Activated CD8-positive, alpha-beta memory T cell treated with anti-CD3 and anti-CD28 coated beads, Interleukin-2, amount 50 U/mL, for 24 hours (primary cell): ENCODE results near the gene PAM16.

Source experiments
- DNase-seq: peaks from one replicate; pipeline ENCODE4 v3.0.0-alpha.2; 2020; ENCODE audit errors: extremely low read depth

Gene PAM16

DNA sequence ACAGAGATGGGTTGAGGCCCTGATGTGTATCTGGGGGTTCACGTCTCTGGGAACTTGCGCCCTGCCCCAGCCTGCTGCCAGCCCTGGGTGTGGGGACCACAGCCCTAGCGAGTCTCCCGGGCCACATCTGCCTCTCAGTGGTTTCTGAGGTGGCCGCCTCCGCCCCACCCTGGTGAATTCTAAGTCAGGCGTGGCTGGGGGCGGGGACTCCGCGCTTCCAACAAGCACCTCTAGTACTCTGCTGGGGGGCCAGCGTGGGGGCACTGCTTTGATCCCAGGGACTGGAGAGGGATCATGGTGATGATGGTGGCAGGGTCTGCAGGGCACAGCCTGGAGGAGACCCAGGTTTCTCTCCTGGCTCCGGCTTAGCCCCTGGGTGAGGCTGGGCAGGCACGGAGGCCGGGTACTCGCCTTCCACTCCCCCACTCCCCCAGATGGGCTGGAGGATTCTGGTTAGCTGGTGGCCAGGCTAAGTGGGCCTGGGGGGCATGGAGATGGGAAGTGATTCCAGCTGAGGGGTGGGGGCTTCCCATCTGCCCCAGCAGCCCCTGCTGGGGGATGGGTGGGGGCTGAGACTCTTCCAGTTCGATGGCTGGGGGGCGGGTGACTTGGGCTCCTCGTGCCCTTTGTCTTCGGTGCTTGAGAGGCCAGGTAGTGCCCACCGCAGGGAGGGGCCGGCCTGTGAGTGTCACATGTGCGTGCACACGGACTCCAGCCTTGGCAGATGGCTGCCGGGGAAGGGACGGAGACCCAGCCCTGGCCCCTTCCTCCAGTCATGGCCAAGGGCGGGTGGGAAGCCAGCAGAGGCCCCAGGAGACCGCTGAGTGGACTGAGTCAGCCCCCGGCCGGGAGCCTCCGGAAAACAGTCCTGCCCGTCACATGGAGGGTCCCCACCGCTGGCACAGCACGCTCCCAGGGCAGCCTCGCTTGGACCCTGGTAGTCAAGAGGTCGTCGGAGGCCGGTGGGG is 31.4 kb downstream of the PAM16 start:
- no peak for DNase-seq

DNA sequence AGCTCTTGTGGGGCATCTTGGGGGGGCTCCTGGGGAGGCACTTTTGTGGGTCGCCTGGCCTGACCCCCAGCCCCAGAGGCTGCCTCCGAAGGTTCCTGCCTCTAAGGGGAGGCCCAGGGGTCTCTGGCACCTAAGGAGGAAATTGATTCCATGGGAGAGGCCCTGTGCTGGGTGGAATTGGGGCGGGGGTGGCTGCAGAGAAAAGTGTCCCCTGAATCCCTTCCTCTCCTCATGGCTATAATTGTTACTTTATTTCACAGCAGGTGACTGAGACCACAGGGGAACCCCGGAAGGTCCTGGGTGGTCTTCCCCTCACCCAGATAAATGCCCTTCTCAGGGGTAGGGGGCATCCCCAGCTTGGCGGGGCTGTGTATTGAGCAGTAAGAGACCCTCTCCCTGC is 32.2 kb downstream of the PAM16 start:
- no peak for DNase-seq

DNA sequence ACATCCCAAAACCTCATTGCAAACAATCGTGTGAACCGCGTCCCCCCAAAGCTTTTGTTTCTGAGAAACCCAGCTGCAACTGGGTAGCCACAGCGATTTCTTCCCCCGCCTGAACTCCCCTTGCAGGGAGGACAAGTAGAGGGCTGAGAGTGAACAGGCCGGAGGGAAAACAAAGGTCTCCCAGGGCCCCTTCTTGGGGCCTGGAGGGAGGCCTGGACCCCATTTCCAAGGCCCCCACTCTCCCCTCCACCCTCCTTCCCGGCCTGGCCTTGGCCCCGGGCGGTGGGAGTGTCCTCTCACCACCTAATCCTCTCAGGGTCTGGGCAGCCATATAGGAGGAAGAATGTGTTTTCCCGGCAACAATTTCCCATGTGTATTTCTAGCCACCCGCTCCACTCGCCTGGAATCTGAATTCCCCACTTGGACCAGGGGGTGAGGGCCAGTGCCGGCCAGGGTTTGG is 32.6 kb downstream of the PAM16 start:
- no peak for DNase-seq

DNA sequence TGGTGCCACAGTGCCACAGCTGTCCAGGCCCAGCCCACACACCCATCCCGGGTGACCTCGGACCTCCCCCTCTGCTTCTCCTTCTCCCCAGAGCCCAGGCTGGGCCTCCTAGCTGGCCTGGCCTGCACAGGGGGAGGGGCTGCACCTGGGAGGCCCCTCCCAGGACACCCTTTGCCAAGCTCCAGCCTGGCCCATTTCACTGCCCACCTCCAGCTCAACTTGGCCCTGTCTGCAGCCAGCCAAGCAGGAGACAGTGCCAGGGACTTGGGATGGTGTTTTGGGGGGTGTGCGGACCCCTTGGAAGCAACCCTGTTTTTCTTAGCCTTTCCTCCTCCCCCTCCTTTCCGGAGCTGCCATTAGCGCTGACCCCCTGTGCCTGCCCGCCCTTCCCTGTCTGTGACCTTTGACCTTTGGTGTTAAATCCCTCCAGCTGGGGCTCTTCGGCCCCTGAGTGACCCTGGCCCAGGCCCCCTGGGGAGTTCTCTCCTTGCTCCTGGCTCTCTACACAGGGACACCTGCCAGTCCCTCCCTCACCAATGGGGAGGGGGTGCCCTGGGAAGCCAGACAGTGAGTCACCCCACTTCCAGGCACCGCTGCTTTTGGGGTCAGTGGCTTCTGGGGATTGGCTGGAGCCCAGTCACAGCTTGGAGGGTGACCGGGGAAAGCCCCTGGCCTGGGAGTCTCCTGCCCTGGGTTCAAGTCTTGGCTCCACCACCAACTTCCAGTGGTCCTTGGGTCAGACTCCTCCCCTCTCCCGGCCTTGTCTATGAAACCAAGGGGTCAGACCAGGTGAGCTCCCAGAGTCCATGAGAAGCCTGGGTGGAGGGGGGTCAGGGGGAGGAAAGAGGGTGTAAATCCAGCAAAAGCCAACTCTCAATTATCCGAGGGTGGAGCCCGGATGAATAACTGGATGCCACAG is 33.3 kb downstream of the PAM16 start:
- no peak for DNase-seq

DNA sequence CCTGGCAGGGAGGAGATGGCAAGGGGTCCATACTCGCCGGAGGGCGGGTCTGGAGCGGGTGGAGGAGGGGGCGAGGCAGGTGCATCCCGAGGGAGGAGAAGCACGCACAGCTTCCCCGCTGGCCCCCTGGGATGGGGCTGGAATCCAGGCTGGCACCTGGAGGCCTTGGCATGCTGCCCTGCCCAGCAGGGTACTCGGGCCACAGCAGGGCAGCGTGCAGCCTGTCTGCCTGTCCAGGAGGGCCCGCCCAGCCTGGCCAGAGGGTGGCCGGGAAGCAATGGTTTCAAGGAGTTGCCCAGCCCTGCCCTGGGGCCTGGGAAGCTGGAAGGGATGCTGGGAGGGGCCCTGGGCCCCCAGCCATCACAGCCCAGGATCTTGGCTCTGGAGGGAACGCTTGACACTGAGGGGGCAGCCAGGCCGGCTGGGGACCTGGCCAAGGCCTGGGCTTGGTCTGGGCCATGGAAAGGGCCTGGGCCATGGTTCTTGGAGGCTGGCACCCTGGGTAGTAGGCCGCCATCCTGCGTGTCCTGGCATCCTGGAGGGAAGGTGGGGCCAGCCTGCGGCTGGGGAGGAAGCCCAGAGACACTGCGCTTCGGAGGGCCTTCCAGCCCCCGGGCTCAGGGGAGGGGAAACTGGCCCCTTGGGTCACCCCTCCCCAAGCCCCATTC is 34.1 kb downstream of the PAM16 start:
- no peak for DNase-seq

DNA sequence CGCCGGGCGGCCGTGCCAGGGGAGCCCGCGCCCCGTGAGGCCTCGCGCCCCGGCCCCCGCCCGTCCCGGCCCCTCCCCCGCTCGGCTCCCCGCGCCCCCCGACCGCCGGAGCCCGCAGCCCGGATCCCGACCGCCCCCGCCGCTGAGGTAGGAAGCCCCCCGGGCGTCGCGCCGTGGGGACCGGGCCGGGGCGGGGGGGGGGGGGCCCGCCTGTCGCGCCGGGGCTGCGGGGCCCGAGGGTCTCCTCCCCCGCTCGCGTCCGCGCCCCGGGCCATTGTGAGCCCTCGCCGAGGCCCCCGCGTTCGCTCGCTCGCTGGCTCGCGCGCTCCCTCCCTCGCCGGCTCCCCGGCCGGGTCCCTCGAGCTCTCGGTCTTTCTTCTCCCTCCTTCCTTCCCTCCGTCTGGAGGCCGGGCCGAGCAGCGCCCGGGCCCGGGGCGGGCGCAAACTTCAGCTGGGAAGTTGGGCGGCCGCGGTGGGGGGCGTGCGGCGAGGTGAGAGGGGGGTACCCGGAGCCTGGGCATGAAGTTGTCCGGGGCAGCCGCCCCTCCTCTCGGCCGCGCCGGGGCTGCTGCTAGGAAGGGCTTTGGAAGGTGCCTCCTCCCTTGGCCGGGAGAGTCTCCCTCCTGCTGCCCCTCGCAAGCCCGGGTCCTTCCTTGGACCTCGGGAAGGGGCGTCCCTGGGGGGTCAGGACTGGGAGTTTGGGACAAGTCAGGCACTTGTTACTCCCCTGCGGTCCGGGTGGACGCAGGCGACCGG is 34.8 kb downstream of the PAM16 start:
- no peak for DNase-seq

DNA sequence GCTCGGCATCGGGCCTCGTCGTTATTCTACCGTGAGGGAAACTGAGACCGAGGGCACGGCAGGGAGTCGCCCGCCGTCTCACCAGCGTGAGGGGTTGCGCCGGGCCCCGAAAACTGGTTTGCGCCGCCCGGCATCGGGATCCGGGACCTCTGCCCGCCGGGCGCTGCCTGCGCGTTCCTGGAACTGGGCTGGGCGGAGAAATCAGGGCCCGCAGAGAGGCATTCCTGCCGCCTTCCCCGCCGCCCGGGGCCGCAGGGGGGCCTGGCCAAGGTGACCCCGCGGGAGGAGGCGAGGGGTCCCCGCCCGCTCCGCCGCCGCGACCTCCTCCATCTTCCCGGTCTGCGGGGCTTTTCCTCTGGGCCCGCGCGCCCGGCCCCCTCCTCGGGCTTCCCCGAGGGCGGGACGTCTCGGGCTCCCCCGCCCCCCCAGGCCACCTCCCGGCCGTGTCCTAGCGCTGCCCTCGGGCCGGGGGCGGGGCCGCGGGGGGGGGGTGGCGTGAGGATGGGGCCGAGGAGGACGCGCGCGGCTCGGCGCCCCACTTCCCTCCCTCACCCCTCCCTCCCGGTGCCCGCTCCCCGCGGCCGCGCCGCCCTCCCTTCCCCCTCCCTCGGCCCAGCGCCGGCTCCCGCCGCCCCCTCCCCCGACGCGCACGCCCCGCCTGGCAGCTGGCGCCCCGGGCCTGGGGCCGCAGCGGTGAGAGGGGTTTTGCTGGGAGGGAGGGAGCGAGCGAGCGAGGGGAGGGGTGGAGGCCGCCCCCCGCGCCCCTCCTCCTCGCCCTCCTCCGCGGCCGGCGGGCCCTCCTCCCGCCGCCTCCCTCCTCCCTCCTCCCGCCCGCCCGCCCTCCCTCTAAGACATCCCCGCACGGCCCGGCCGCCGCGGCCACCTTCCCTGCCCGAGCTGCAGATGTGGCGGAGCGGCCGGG is 35.7 kb downstream of the PAM16 start, which contains the start of gene GLIS2:
Gene GLIS2 (plus strand): TSS at position 882 of the 922 bp plus-strand sequence. CDS start 16,214 bp downstream, outside the sequence.
- DNase-seq: no peak

DNA sequence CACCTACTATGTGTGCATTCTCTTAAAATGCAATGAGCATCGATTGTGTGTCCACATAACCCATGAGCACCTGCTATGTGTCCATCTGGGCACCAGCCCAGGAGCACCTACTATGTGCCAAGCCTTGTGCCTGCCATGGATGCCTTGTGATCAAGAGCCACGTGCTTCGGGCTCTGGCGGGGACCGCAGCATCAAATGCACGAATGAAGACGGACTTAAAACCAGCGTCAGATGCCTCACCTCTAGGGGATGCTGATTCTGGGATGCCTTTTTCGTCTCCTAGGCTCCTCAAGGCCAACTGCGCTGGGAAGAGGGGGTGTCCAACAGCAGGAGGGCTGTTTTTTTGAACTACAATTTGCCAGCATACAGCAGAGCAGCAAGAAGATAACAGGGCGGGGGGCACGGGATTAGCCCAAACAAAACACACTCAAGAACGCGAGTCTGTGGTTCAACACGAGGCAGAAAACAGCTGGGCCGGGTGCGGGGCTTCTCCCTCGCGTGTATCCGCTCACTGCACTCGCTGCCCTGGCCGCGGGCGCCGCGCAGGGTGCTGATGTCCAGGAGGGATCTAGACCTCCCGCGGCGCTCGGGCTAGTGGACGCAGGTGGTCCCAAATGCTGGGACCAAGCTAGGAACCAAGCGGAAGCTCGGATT is 36.5 kb downstream of the PAM16 start:
- no peak for DNase-seq

DNA sequence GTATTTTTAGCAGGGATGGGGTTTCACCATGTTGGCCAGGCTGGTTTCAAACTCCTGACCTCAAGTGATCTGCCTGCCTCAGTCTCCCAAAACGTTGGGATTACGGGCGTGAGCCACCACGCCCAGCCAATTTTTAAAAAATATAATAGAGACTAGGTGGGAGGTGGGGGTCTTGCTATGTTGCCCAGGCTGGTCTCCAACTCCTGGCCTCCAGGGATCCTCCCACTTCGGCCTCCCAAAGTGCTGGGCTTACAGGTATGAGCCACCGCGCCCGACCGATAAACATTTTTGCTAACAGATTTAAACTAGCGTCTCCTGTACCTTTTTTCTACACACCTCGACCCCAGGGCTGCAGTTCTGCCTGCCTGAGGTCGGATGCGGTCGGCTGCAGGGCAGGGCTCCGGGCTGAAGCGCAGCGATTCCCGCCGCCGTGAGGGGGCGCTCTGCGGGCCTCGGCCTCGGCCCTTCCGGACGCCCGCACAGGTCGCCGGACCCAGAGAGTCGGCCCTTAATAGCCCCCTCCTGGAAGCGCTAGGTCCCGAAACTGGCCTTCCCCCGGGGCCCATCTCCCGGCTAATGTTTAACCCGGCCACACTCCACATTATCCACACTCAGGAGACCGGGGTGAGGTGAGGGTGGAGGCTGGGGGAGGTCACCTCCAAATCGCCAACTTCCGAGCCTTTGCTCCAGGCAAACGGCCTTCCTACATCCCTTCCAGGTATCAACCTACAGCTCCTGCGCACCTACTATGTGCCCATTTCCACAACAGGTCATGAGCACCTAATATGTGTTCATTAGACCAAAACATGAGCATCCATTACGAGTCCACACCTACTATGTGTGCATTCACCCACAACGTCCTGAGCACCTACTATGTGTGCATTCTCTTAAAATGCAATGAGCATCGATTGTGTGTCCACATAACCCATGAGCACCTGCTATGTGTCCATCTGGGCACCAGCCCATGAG is 37.3 kb downstream of the PAM16 start:
- no peak for DNase-seq

DNA sequence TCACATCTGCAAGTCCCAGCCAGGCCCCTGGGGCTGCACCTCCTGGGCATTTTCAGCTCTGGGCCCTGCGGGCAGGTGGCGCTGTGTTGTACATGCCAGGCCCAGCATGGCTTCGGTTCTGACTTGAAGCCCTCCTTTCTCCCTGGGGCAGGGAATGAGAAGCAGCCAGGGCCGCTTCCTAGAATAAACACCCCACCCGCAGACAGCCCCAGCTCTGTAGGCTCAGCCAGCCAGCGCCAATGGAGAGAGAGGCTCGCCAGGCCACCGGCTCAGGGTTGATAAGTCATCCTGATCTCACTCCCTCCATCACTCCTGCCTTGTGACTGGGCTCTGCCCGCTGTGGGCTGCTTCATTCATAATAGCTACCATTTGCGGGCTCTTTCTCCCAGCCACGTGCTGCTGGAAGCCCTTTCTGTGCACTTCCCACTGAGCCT is 41.3 kb downstream of the PAM16 start:
- DNase-seq: no peak

DNA sequence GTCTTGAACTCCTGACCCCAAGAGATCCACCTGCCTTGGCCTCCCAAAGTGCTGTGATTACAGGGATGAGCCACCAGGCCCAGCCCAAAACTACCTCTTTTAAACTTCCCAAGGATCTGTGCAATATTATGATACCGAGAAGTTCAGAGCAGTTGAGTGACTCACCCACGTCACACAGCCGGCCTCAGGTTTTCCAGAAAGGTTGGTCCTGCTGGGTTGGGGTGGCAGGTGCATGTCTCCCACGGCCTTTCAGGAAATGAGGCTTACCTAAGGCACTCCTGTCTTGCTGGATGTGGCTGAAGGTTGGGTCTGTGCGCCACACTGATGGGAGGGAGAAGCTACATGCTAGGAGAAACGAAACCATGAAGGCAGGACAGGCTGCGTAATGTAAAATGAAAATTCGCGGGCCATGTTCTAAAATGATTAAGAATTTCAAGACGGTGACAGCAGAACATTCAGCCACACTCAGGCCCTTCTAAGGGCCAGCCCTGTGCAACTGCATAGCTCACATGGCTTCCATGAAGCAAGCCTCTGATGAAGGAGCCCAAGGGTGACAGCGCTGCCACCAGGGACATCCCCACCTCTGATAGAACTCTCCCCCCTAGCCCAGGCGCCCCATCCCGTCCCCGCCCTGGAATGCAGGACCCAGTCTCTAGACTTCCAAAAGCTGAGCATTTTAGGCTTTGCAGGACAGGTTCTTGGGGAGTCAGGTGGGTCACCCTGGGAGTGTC is 41.9 kb downstream of the PAM16 start:
- DNase-seq: no peak

DNA sequence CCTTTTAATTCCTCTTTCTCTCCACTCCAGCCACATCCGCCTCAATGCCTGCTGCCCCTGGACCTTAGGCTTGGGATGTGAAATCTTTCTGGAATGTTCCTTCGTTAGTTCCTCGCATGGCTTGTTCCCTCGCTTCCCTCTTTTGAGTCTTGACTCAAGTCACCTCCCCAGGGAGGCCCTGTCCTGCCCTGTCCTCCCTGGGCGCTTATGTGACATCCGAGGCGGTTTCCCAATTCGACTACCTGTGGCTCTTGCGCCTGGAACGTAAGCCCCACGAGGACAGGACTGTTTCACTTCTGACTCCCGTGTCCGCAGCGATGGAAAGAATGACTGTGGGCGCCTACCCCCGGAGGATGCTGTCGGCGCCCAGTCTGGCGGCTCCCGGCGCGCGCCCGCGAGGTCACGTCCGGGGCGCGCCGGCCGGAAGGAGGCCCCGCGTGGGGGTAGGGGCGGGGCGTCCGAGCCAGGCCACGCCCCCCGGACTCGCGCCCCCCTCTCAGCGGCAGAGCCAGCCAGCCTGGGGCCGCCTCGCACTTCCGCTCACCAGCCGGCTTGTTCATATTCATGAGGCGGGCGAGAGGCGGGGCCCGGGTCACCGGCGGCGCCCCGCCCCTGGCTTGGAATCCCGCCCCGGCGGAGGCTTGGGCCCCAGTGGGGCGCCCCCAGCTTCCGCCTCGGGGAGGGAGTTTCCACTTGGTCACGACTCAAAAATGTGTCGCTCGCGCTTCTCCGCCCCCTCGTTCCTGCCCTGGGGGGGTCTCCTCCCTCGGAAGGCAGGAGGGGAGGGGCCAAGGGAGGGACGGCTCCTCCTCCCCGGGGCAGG is 43.7 kb downstream of the PAM16 start:
- peak; percentile 79 for DNase-seq

DNA sequence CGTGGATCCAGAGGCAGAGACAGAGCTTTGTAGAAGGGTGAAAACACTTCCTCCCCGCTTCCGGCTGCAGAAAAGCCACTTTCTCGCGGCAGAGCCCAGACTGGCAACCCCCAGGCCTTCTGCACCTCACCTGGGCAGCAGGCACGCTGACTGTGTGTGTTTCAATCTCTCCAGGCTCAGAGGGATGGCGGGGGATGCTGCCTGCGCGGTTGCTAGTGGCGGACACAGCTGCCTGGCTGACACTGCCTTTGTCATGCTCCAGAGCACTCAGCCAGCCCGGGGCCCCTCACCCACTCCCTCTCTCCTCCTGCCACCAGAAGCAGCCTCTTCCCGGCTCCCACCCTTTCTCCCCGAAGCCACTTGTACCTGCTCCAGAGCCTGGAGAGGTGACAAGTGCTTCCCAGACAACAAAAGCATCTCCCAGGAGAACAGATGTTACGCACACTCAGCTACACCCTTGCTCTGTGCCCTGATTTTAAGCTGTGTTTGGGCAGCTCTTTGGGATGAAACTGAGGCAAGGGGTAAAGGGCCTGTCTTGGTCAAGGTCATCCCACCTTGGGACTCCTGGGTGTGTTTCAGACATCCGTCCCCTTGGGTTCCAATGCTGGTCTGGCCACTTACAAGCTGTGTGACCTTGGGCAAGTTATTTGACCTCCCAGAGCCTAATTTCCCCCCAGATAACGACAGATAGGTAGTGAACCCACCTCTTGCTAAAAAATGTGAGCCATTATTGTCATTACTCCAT is 44.5 kb downstream of the PAM16 start:
- DNase-seq: no peak

DNA sequence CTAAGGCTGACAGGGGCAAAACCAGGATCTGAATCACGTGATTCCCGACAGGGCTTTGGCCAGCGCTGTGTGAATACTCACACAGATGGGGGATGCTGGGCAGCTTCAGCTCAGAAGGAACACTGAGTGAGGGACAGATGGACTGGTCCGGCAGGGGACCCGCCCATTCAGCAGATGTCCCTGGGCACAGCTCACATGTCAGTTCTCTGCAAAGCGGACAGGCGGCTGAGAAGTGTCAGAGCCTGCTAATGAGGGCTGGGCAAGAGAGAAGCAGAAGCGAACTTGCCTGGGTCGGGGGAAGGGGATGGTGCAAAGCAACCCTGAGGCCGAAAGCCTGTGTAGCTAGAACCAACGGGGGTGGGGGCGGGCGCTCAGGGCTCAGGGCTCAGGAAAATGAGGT is 47.1 kb downstream of the PAM16 start:
- no peak for DNase-seq

DNA sequence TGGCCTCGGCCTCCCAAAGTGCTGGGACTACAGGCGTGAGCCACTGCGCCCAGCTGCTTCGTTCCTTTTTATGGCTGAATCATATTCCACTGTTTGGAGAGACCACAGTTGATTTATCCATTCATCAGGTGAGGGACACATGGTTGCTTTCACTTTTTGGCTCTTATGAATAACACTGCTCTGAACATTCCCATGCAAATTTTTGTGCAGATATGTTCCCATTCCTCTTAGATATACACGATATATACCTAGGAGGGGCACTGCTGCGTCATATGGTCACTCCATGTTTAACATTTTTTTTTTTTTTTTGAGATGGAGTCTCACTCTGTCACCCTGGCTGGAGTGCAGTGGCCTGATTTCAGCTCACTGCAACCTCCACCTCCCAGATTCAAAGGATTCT is 49.2 kb downstream of the PAM16 start:
- no peak for DNase-seq

DNA sequence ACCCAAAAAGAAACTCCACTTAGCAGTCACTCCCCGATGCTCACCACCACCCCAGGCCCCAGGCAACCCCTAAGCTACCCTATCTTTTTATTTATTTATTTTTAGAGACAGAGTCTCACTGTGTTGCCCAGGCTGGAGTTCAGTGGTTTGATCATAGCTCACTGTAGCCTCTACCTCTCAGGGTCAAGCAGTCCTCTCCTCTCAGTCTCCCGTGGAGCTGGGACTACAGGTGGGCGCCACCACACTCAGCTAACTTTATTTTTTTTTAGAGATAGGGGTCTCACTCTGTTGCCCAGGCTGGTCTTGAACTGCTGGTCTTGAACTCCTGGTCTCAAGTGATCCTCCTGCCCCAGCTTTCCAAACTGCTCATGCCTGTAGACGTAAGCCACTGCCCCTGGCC is 49.9 kb downstream of the PAM16 start:
- no peak for DNase-seq
